Measurements from ENCODE around the gene DOCK6.

DNA sequence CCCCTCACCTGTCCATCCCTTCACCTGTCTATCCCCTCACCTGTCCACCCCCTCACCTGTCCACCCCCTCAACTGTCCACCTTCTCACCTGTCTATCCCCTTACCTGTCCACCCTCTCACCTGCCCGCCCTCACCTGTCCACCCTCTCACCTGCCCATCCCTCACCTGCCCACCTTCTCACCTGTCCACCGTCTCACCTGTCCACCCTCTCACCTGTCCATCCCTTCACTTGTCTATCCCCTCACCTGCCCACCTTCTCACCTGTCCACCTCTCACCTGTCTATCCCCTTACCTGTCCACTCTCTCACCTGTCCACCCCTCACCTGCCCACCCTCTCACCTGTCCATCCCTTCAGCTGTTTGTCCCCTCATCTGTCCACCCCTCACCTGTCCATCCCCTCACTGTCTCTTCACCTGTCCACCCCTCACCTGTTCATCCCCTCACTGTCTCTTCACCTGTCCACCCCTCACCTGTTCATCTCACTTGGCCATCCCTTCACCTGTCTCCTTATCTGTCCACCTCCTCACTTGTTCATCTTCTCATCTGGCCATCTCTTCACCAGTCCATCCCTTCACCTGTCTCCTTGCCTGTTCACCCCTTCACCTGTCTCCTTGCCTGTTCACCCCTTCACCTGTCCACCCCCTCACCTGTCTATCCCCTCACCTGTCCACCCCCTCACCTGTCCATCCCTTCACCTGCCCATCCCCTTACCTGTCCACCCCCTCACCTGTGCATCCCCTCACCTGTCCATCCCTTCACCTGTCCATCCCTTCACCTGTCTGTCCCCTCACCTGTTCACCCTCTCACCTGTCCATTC, 52.3 kb downstream of the DOCK6 start:
- TF ChIP-seq TAF1 (IDR thresholded peaks at IDR 0.05; ENCODE audit: borderline replicate concordance, insufficient read depth, low read length) (no peak), POLR2AphosphoS5 (IDR thresholded peaks at IDR 0.05; ENCODE audit: low read depth, low read length) (no peak), SIN3A (IDR thresholded peaks at IDR 0.05; ENCODE audit: borderline replicate concordance, insufficient read depth, low read length) (no peak)
- TF ChIP-seq, protein P1, sequence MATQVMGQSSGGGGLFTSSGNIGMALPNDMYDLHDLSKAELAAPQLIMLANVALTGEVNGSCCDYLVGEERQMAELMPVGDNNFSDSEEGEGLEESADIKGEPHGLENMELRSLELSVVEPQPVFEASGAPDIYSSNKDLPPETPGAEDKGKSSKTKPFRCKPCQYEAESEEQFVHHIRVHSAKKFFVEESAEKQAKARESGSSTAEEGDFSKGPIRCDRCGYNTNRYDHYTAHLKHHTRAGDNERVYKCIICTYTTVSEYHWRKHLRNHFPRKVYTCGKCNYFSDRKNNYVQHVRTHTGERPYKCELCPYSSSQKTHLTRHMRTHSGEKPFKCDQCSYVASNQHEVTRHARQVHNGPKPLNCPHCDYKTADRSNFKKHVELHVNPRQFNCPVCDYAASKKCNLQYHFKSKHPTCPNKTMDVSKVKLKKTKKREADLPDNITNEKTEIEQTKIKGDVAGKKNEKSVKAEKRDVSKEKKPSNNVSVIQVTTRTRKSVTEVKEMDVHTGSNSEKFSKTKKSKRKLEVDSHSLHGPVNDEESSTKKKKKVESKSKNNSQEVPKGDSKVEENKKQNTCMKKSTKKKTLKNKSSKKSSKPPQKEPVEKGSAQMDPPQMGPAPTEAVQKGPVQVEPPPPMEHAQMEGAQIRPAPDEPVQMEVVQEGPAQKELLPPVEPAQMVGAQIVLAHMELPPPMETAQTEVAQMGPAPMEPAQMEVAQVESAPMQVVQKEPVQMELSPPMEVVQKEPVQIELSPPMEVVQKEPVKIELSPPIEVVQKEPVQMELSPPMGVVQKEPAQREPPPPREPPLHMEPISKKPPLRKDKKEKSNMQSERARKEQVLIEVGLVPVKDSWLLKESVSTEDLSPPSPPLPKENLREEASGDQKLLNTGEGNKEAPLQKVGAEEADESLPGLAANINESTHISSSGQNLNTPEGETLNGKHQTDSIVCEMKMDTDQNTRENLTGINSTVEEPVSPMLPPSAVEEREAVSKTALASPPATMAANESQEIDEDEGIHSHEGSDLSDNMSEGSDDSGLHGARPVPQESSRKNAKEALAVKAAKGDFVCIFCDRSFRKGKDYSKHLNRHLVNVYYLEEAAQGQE (IDR thresholded peaks at IDR 0.05; ENCODE audit: insufficient read depth in 1 of 2, low read depth in 2 of 2, low read length in 2 of 2): no peak
